SU-DHL-6 (cell line): Measurements from ENCODE around the gene PPP1R37.

Experiments used
- CTCF ChIP-seq: fragments of 200-600 bp; sonication (generic); IDR thresholded peaks from one replicate; pipeline ENCODE4 v1.5.1; 2017; ENCODE audit warnings: antibody characterized with exemption, mild to moderate bottlenecking, low read length, moderate library complexity; ENCODE audit not compliant: insufficient read depth, poor library complexity, severe bottlenecking
- EZH2phosphoT487 ChIP-seq: fragments of 200-600 bp; sonication (generic), shearing (Covaris generic); conservative IDR thresholded peaks from 2 replicates; pipeline ENCODE4 v1.6.1; 2018; ENCODE audit warnings: mild to moderate bottlenecking, antibody characterized with exemption, low read length, moderate library complexity, mixed read lengths

GRCh38 chr19:45069056-45069455, 23.9 kb upstream of the PPP1R37 start:
- TF ChIP-seq CTCF (no peak), EZH2phosphoT487 (no peak)
